Fibroblast of villous mesenchyme (primary cell): ENCODE data around the gene DPF3. TPM values are rescaled to one million over a fixed set of nuclear protein-coding genes. Genes with fewer than 3 reads are reported as not detected.

Experiments used
- DNase-seq: peaks from one replicate; pipeline ENCODE4 v3.0.0-alpha.2; 2010; ENCODE audit warnings: low read depth
- H3K4me3 ChIP-seq: 2 replicates; pipeline ENCODE4 v1.5.1; 2011; ENCODE audit warnings: low read depth, mild to moderate bottlenecking, low read length
- total RNA-seq: library from RNA; depleted of rRNA; stranded (reverse); fragments of >200 nt; gene quantifications from 2 replicates; pipeline ENCODE4 v1.2.3, GENCODE V29; 2012
- TF ChIP-seq, protein P1 (sequence below): IDR thresholded peaks from 2 replicates; pipeline ENCODE4 v1.5.1; 2012; ENCODE audit warnings: low read depth, mild to moderate bottlenecking, low read length; ENCODE audit not compliant: insufficient read depth

Gene DPF3
- total RNA-seq, 1 donor = 10.4 TPM

DNA sequence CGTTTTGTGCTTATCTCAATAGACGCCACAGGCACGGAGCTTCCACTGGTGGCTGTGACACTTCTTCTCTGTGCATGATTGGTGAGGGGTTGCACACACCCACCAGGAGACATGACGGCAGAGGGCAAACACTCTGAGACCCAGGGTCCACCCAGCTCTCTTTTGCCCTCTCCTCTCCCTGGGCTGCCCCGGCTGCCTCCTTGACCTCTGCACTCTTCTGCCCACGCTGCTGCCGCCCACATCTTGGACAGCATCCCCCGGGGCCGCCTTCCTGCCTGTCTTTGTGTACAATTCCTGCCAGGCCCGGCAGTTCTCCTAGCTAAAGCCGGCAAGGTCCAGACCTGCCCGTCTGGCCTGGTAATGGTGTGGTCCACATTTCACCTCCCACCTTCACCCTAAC is 44.7 kb downstream of the DPF3 start:
- no peak overlapping the region for H3K4me3 ChIP-seq
- TF ChIP-seq, protein P1, sequence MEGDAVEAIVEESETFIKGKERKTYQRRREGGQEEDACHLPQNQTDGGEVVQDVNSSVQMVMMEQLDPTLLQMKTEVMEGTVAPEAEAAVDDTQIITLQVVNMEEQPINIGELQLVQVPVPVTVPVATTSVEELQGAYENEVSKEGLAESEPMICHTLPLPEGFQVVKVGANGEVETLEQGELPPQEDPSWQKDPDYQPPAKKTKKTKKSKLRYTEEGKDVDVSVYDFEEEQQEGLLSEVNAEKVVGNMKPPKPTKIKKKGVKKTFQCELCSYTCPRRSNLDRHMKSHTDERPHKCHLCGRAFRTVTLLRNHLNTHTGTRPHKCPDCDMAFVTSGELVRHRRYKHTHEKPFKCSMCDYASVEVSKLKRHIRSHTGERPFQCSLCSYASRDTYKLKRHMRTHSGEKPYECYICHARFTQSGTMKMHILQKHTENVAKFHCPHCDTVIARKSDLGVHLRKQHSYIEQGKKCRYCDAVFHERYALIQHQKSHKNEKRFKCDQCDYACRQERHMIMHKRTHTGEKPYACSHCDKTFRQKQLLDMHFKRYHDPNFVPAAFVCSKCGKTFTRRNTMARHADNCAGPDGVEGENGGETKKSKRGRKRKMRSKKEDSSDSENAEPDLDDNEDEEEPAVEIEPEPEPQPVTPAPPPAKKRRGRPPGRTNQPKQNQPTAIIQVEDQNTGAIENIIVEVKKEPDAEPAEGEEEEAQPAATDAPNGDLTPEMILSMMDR = no peak
- DNase-seq = no peak

DNA sequence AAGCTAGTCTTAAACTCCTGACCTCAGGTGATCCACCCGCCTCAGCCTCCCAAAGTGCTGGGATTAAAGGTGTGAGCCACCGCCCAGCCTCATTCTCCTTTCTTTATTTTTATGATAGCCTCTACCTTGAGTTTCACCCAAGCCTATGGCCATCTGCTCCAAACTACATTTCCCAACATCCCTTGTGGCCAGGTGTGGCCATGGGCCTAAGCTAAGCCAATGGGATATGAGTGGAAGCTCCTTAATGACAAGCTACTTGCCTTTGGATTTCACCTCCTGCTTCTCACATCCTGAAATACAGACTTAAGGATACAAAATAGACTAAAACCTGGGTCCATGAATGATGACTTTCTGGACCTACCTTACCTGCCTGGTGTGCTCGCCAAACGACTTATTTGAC is 46.2 kb downstream of the DPF3 start:
- TF ChIP-seq, protein P1 = no peak
- no peak overlapping the region for H3K4me3 ChIP-seq
- DNase-seq = no peak

GRCh38 chr14:72845683-72846082 is 48.2 kb downstream of the DPF3 start:
- no peak for DNase-seq
- TF ChIP-seq, protein P1 = no peak
- H3K4me3 ChIP-seq = no peak overlapping the region

GRCh38 chr14:72845196-72845595 is 48.7 kb downstream of the DPF3 start:
- no peak for DNase-seq
- TF ChIP-seq, protein P1 = no peak
- H3K4me3 ChIP-seq = no peak overlapping the region

GRCh38 chr14:72844524-72844923 is 49.4 kb downstream of the DPF3 start:
- H3K4me3 ChIP-seq = no peak overlapping the region
- DNase-seq = no peak
- TF ChIP-seq, protein P1 = no peak

- TF ChIP-seq, protein P1 = no peak
- no peak for DNase-seq
- no peak overlapping the region for H3K4me3 ChIP-seq
Observed at GRCh38 chr14:72839753-72840607, 53.9 kb downstream of the DPF3 start.
